H9 (cell line): ENCODE data around the gene ANKS1B. TPM values are rescaled to one million over a fixed set of nuclear protein-coding genes. Genes with fewer than 3 reads are reported as not detected.

Experiments
- DNase-seq: peaks from one replicate; pipeline ENCODE4 v3.0.0-alpha.2; 2017
- H2AFZ ChIP-seq: one replicate; pipeline ENCODE4 v1.6.1; 2013; ENCODE audit warnings: mild to moderate bottlenecking, low read length, control low read depth, moderate library complexity
- H2AK5ac ChIP-seq: 2 replicates; pipeline ENCODE4 v1.6.1; 2013; ENCODE audit warnings: low read length, control low read depth, mixed read lengths; ENCODE audit not compliant: insufficient read length
- H2BK120ac ChIP-seq: one replicate; pipeline ENCODE4 v1.6.1; 2013; ENCODE audit warnings: low read depth, mild to moderate bottlenecking, low read length, control low read depth, inconsistent platforms; ENCODE audit not compliant: poor library complexity, severe bottlenecking
- H2BK12ac ChIP-seq: 2 replicates; pipeline ENCODE4 v1.6.1; 2013; ENCODE audit warnings: low read length, control low read depth, mixed read lengths, low read depth; ENCODE audit not compliant: insufficient read length
- H2BK15ac ChIP-seq: 2 replicates; pipeline ENCODE4 v1.6.1; 2013; ENCODE audit warnings: low read depth, low read length, control low read depth
- H2BK20ac ChIP-seq: one replicate; pipeline ENCODE4 v1.6.1; 2013; ENCODE audit warnings: low read depth, mild to moderate bottlenecking, low read length, control low read depth, inconsistent platforms; ENCODE audit not compliant: poor library complexity, severe bottlenecking
- H2BK5ac ChIP-seq: 2 replicates; pipeline ENCODE4 v1.6.1; 2013; ENCODE audit warnings: low read length, control low read depth, mixed read lengths; ENCODE audit not compliant: insufficient read length
- H3K14ac ChIP-seq: 2 replicates; pipeline ENCODE4 v1.6.1; 2013; ENCODE audit warnings: low read length, control low read depth; ENCODE audit not compliant: insufficient read depth
- H3K18ac ChIP-seq: 2 replicates; pipeline ENCODE4 v1.6.1; 2013; ENCODE audit warnings: low read depth, mild to moderate bottlenecking, mixed read lengths, low read length, control low read depth; ENCODE audit not compliant: insufficient read length
- H3K23ac ChIP-seq: 2 replicates; pipeline ENCODE4 v1.6.1; 2013; ENCODE audit warnings: low read length, control low read depth, mixed read lengths, low read depth; ENCODE audit not compliant: insufficient read length
- H3K23me2 ChIP-seq: 2 replicates; pipeline ENCODE4 v1.6.1; 2013; ENCODE audit warnings: low read depth, mild to moderate bottlenecking, mixed read lengths, low read length, control low read depth; ENCODE audit not compliant: insufficient read length, poor library complexity, severe bottlenecking
- H3K27ac ChIP-seq: 2 replicates; pipeline ENCODE4 v1.5.1; 2013; ENCODE audit warnings: low read length, control low read depth, mixed read lengths, low read depth; ENCODE audit not compliant: insufficient read length
- H3K27me3 ChIP-seq: 2 replicates; pipeline ENCODE4 v1.6.1; 2013; ENCODE audit warnings: low read length, control low read depth, inconsistent platforms; ENCODE audit not compliant: insufficient read depth
- H3K4ac ChIP-seq: 2 replicates; pipeline ENCODE4 v1.6.1; 2013; ENCODE audit warnings: low read depth, mild to moderate bottlenecking, control low read depth, inconsistent platforms, low read length, moderate library complexity
- H3K4me1 ChIP-seq: 2 replicates; pipeline ENCODE4 v1.6.1; 2013; ENCODE audit warnings: low read length, control low read depth, inconsistent platforms; ENCODE audit not compliant: insufficient read depth
- H3K4me2 ChIP-seq: 2 replicates; pipeline ENCODE4 v1.6.1; 2013; ENCODE audit warnings: low read length, control low read depth, mixed read lengths; ENCODE audit not compliant: insufficient read length, insufficient read depth
- H3K56ac ChIP-seq: 2 replicates; pipeline ENCODE4 v1.6.1; 2013; ENCODE audit warnings: low read depth, mild to moderate bottlenecking, mixed read lengths, low read length, control low read depth; ENCODE audit not compliant: insufficient read length
- H3K79me1 ChIP-seq: 2 replicates; pipeline ENCODE4 v1.6.1; 2013; ENCODE audit warnings: low read depth, mild to moderate bottlenecking, moderate library complexity, low read length, control low read depth, inconsistent platforms; ENCODE audit not compliant: insufficient read depth, poor library complexity, severe bottlenecking
- H3K79me2 ChIP-seq: 2 replicates; pipeline ENCODE4 v1.6.1; 2013; ENCODE audit warnings: low read length, control low read depth, inconsistent platforms; ENCODE audit not compliant: insufficient read depth
- H3K9ac ChIP-seq: 2 replicates; pipeline ENCODE4 v1.6.1; 2013; ENCODE audit warnings: low read length, control low read depth, mixed read lengths; ENCODE audit not compliant: insufficient read length; ENCODE audit errors: extremely low read depth
- H3K9me3 ChIP-seq: one replicate; pipeline ENCODE4 v1.6.1; 2013; ENCODE audit warnings: low read depth, low read length, inconsistent platforms; ENCODE audit not compliant: control insufficient read depth
- H3T11ph ChIP-seq: one replicate; pipeline ENCODE4 v1.6.1; 2013; ENCODE audit warnings: mild to moderate bottlenecking, low read length, control low read depth, inconsistent platforms
- H4K20me1 ChIP-seq: one replicate; pipeline ENCODE4 v1.6.1; 2013; ENCODE audit not compliant: control insufficient read depth, insufficient read length, insufficient read depth
- H4K5ac ChIP-seq: 2 replicates; pipeline ENCODE4 v1.6.1; 2013; ENCODE audit warnings: low read depth, mild to moderate bottlenecking, mixed read lengths, low read length, control low read depth; ENCODE audit not compliant: insufficient read length
- H4K8ac ChIP-seq: replicated peaks from 2 replicates; pipeline ENCODE4 v1.6.1; 2013; ENCODE audit warnings: low read length, control low read depth, mixed read lengths, low read depth; ENCODE audit not compliant: insufficient read length
- H4K91ac ChIP-seq: 2 replicates; pipeline ENCODE4 v1.6.1; 2013; ENCODE audit warnings: low read depth, mild to moderate bottlenecking, moderate library complexity, mixed read lengths, low read length, control low read depth; ENCODE audit not compliant: insufficient read length
- H3K27ac Mint-ChIP-seq, 3 experiments: 2 replicates in 2 of 3; 3 replicates in 1 of 3; pipeline ENCODE4 v1.8.0; 2020 to 2021; ENCODE audit warnings: mixed read lengths in 3 of 3, mild to moderate bottlenecking in 1 of 3, moderate library complexity in 1 of 3
- H3K27me3 Mint-ChIP-seq: 2 replicates; pipeline ENCODE4 v1.8.0; 2021; ENCODE audit warnings: low read depth, mild to moderate bottlenecking, moderate library complexity, mixed read lengths
- H3K36me3 Mint-ChIP-seq, 3 experiments: 2 replicates in 2 of 3; 3 replicates in 1 of 3; pipeline ENCODE4 v1.8.0; 2020 to 2021; ENCODE audit warnings: low read depth in 3 of 3, mixed read lengths in 3 of 3; ENCODE audit not compliant: insufficient read depth in 1 of 3
- H3K4me1 Mint-ChIP-seq, 2 experiments: 2 replicates each; pipeline ENCODE4 v1.8.0; 2020; ENCODE audit warnings: mixed read lengths in 2 of 2
- H3K4me3 Mint-ChIP-seq, 2 experiments: 2 replicates in 1 of 2; 3 replicates in 1 of 2; pipeline ENCODE4 v1.8.0; 2020 to 2021; ENCODE audit warnings: mild to moderate bottlenecking in 2 of 2, mixed read lengths in 2 of 2, moderate library complexity in 1 of 2
- H3K9me3 Mint-ChIP-seq, 2 experiments: 2 replicates in 1 of 2; 3 replicates in 1 of 2; pipeline ENCODE4 v1.8.0; 2020; ENCODE audit warnings: mild to moderate bottlenecking in 2 of 2, mixed read lengths in 2 of 2, moderate library complexity in 1 of 2
- CTCF ChIP-seq: fragments of 200-600 bp; sonication (generic); conservative IDR thresholded peaks from 3 replicates; pipeline ENCODE4 v1.8.0; 2021; ENCODE audit warnings: antibody characterized with exemption, mild to moderate bottlenecking
- WGBS: extraction: QIAGEN DNeasy Blood & Tissue Kit; methylation state at CpG from one replicate; pipeline ENCODE4 v1.1.7; 2013; ENCODE audit warnings: missing lambda C conversion rate, low lambda C conversion rate, mixed read lengths; ENCODE audit not compliant: insufficient read length; ENCODE audit errors: extremely low coverage; 5-methylcytosine and 5-hydroxymethylcytosine counted together
- total RNA-seq: library from RNA; stranded (reverse); gene quantifications from 2 replicates; pipeline ENCODE4 v1.2.1, GENCODE V29; 2021

The ANKS1B gene
- total RNA-seq, 1 experiment from 2014 or later, result 4.1 TPM

DNA sequence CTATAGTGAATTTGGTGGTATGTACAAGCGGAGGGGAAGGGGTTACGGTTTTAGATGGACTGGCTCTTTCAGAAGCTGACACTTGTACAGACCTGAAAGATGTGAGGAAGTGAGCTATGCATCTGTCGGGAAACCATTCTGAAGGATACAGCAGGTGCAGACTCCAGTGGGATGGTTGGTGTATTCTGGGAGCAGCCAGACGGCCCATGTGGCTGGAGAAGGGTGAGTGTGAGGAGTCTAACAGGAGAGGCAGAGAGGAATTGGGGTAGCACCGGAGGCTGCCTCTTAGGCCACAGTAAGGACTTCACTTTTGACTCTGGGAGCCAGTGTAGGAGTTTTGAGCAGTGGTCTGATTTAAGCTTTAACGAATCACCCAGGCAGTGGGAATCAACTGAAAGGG lies 1248.9 kb downstream of the ANKS1B start:
- WGBS, result no CpG with 5 or more reads among the region's 6 CpGs
- no peaks in the 10 kb centered on the region for H3K23me2 ChIP-seq

More for the DNA sequence above, 1248.9 kb downstream of the ANKS1B start:
- no peak overlapping the region for H2BK15ac ChIP-seq
- no peak overlapping the region for H3K14ac ChIP-seq
- no peak overlapping the region for H4K5ac ChIP-seq
- H3K4ac ChIP-seq, result no peak overlapping the region
- Mint-ChIP-seq H3K36me3 (peaks cover 0 to 6% (median 4%) of the 10 kb centered on the region in 3 experiments; a peak in 2 of 7 replicates), H3K9me3 (no peaks in the 10 kb centered on the region), H3K4me1 (peaks cover 10% of the 10 kb centered on the region in 2 experiments), H3K27ac (peak overlapping the region in 1 of 3 experiments; percentile 3; a peak in 2 of 7 replicates), H3K4me3 (no peak overlapping the region), H3K27me3 (no peaks in the 10 kb centered on the region)
- no peak overlapping the region for H3K9ac ChIP-seq
- H2AK5ac ChIP-seq, result no peak overlapping the region
- H3T11ph ChIP-seq, result no peak overlapping the region
- no peaks in the 10 kb centered on the region for H3K27me3 ChIP-seq
- no peak for DNase-seq
- no peak overlapping the region for H2BK20ac ChIP-seq
- H3K9me3 ChIP-seq, result no peaks in the 10 kb centered on the region
- no peak overlapping the region for H3K27ac ChIP-seq
- H4K91ac ChIP-seq, result no peak overlapping the region
- no peak overlapping the region for H3K18ac ChIP-seq
- no peak overlapping the region for H3K4me2 ChIP-seq
- H2BK120ac ChIP-seq, result no peak overlapping the region
- no peak overlapping the region for H3K23ac ChIP-seq
- H3K79me1 ChIP-seq, result no peaks in the 10 kb centered on the region
- no peak overlapping the region for H2BK12ac ChIP-seq
- no peak for TF ChIP-seq CTCF
- no peak overlapping the region for H3K56ac ChIP-seq
- no peaks in the 10 kb centered on the region for H3K4me1 ChIP-seq
- no peak overlapping the region for H2BK5ac ChIP-seq
- H3K79me2 ChIP-seq, result no peaks in the 10 kb centered on the region
- no peaks in the 10 kb centered on the region for H4K20me1 ChIP-seq
- H2AFZ ChIP-seq, result no peak overlapping the region
- no peak overlapping the region for H4K8ac ChIP-seq
